Hepatic stellate cell (primary cell): ENCODE data around the gene F7.
A peak's percentile ranks its signal among the peaks of the same experiment; 100 is the strongest.

Source experiments
- DNase-seq: peaks from one replicate; pipeline ENCODE4 v3.0.0; 2011; ENCODE audit warnings: low spot score

F7 gene

GRCh38 chr13:113118261-113119021 is 12.8 kb downstream of the F7 start:
- DNase-seq, result no peak

GRCh38 chr13:113119166-113119821 is 13.7 kb downstream of the F7 start:
- no peak for DNase-seq

DNA sequence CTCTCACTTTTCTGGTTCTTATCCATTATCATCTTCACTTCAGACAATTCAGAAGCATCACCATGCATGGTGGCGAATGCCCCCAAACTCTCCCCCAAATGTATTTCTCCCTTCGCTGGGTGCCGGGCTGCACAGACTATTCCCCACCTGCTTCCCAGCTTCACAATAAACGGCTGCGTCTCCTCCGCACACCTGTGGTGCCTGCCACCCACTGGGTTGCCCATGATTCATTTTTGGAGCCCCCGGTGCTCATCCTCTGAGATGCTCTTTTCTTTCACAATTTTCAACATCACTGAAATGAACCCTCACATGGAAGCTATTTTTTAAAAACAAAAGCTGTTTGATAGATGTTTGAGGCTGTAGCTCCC is 14.2 kb downstream of the F7 start:
- DNase-seq, result no peak

GRCh38 chr13:113120300-113121182 is 14.9 kb downstream of the F7 start:
- DNase-seq, result no peak

- DNase-seq, result no peak
These were observed 15.8 kb downstream of the F7 start for GRCh38 chr13:113121183-113121927.

DNA sequence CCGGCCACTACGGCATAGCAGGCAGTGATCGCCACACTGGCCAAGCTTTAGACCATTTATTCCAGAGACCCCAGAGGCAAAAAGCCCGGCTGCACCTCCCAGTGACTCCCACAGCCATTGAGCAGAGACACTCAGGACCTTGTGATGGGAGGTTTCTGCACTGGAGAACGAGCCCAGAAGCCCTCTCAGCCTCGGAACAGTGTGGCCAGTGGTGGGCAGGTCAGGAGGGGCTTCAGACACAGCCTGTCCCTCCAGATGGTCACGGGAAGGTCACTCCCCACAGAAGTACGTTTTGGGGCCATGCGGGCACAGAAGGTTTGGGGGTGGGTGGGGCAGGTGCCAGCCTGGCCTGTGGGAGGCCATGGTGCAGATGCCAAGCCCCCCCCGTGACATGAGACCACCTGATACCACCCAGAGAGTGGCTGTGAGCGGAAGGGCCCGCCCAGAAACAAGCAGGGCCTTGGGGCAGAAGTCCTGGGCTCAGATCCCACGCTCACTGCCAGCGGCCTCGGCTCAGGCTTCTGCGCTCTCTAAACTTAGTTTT is 16.4 kb downstream of the F7 start:
- DNase-seq, result no peak

DNA sequence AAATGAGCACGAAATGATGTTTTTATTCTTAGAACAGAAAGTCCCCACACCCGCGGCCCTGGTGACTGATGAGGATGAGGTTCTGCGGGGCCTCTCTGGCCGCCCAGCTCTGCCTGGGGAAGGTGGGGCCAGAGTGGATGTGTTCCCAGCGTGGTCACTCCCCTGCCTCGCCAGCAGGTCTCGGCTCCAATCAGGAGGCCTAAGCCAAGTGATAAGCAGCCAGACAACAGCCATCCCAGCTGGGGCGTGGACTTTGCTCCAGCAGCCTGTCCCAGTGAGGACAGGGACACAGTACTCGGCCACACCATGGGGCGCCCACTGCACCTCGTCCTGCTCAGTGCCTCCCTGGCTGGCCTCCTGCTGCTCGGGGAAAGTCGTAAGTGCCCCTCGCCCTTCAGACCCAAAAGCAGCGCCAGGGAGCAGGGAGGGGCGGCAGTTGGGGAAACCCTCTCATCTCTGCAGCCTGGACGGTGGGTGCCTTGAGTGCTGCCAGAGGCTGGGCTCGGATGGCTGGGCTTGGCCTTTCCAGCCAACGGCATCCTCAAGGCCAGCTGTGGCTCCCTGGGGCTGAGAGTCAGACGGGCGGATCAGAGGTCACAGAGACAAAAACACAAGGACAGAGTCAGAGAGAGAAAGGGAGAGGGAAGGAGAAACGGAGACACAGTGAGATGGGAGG is 17.1 kb downstream of the F7 start, which contains the start of gene F10:
F10 (plus strand) TSS at position 250 of the 676 bp plus-strand sequence; CDS start at position 307, 57 bp downstream.
- DNase-seq, result peak; percentile 99

GRCh38 chr13:113123226-113124201 is 17.9 kb downstream of the F7 start:
- no peak for DNase-seq

GRCh38 chr13:113124211-113124970 is 18.8 kb downstream of the F7 start:
- no peak for DNase-seq

DNA sequence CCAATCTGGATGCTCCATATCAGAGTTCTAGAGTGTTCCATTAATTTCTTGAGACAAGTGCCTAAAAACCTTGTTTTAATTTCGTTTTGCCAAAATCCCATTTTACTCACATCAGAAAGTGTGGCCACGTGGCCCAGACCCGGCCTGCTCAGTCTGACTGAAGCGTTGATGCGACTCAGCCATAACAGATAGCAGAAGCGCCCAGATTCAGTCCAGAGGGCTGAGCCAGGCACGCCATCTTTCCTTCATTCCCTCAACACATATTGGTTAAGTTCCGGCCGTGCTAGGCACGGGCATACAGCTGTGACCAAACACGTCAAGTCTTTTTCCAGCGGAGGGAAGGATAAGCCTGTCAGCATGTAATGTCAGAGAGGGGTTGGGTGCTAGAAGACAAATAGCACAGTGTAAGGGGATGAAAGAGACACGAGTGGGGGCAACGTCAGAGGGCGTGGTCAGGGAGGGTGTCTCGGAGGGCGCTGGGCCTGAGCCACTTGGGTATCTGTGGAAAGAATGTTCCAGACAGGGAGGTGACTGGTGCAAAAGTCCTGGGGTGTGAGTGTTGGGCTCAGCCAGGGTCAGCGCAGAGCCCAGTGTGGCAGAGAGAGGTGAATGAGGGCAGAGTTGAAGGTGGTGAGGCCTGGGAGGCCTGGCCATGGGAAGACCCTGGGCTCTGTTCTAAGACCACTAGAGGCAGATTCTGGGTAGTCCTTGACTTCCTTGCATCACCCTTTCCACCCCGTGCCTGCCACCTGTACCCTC is 20.1 kb downstream of the F7 start:
- DNase-seq, result no peak

GRCh38 chr13:113126265-113127150 is 20.9 kb downstream of the F7 start:
- DNase-seq, result no peak

DNA sequence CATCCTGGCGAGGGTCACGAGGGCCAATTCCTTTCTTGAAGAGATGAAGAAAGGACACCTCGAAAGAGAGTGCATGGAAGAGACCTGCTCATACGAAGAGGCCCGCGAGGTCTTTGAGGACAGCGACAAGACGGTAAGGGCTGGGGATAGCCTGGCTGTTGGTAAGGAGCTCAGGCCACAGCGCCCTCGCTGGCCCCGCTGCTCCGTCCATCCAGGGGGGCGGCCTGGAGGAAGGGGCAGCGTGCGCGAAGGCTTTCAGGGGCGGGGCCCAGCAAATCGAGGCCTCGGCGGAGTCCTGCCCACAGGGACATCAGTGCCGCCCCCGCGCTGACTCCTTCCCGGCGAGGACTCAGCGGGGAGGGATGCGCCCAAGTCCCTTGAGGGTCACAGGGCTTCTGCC is 23.9 kb downstream of the F7 start:
- no peak for DNase-seq

GRCh38 chr13:113129921-113130750 is 24.5 kb downstream of the F7 start:
- DNase-seq, result no peak

DNA sequence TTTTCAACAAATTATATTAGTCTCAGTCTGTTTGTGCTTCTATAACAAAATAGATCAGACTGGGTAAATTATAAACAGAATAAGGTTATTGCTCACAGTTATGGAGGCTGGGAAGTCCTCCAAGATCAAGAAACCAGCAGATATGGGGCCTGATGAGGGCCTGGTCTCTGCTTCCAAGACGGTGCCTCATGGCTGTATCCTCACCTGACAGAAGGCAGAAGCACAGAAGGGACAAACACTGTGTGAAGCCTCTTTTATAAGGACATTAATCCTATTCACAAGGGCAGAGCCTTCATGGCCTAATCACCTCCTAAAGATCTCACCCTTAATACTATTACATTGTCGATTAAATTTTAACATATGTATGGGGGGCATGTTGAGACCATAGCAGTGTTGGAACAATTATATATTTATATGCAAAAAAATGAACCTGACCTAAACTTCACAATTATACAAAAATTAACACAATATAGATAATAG is 29.7 kb downstream of the F7 start:
- DNase-seq, result no peak

DNA sequence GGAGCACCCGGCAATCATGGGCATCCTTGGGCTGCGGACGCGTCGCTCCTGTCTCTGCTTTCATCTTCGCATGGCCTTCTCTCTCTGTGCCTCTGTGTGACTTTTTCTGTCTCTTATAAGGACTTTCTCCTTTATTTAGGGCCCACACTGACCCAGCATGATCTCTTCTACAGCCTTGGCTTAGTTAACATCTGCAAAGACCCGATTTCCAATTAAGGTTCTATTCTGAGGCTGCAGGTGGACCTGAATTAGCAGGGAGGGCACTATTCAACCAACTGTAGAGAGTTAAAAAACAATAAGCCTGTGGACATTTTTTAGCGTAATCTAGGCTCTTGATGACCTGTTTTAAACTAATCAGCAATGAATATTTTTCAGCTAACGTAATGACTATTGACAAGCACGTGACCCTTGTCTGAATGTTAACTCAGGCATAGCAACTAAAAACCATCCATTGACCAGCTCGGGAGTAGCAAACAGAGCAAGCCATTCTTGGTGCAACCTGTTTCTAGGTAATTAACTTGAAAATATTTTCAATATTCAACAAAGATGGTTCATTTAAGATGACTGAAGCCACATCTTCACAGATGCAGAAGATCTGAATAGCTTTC is 32.2 kb downstream of the F7 start:
- DNase-seq, result no peak
